AG04450 (cell line): Measurements from ENCODE around the gene CPLANE2. TPM values are rescaled to one million over a fixed set of nuclear protein-coding genes. Genes with fewer than 3 reads are reported as not detected.

Experiments
- CTCF ChIA-PET: fragments of 300-600, 350-600 bp; formaldehyde crosslinking; extraction: SDS; loops from one replicate; lab custom pipeline; 2022; ENCODE audit warnings: antibody characterized with exemption, inconsistent platforms; lab: Charles Lee
- POLR2A ChIA-PET: fragments of 350-600 bp; formaldehyde crosslinking; extraction: SDS; loops from one replicate; lab custom pipeline; 2021; ENCODE audit warnings: antibody characterized with exemption, inconsistent platforms; lab: Yijun Ruan, JAX
- DNase-seq: peaks from one replicate; pipeline ENCODE4 v3.0.0-alpha.2; 2011; ENCODE audit warnings: low read depth, low spot score
- H3K27ac ChIP-seq: one replicate; pipeline ENCODE4 v1.5.1; 2012; ENCODE audit warnings: low read depth, low read length, control low read depth
- H3K27me3 ChIP-seq: one replicate; pipeline ENCODE4 v1.6.0; 2012; ENCODE audit warnings: low read length; ENCODE audit not compliant: control insufficient read depth, insufficient read depth
- H3K4me3 ChIP-seq: 2 replicates; pipeline ENCODE4 v1.5.1; 2011; ENCODE audit warnings: mild to moderate bottlenecking, low read depth, low read length, control low read depth
- H3K9me3 ChIP-seq: 2 replicates; pipeline ENCODE4 v1.5.1; 2012; ENCODE audit warnings: low read length; ENCODE audit not compliant: control insufficient read depth, insufficient read depth
- polyA plus RNA-seq: library from polyadenylated mRNA; depleted of rRNA; stranded (reverse); fragments of >200 nt; gene quantifications from 2 replicates; pipeline ENCODE4 v1.2.3, GENCODE V29; 2011
- TF ChIP-seq, protein P1 (sequence below): IDR thresholded peaks from 2 replicates; pipeline ENCODE4 v1.5.1; 2011; ENCODE audit warnings: low read depth, low read length, control low read depth, inconsistent platforms

The CPLANE2 gene
- polyA plus RNA-seq, 1 experiment, result 3.6 TPM

DNA sequence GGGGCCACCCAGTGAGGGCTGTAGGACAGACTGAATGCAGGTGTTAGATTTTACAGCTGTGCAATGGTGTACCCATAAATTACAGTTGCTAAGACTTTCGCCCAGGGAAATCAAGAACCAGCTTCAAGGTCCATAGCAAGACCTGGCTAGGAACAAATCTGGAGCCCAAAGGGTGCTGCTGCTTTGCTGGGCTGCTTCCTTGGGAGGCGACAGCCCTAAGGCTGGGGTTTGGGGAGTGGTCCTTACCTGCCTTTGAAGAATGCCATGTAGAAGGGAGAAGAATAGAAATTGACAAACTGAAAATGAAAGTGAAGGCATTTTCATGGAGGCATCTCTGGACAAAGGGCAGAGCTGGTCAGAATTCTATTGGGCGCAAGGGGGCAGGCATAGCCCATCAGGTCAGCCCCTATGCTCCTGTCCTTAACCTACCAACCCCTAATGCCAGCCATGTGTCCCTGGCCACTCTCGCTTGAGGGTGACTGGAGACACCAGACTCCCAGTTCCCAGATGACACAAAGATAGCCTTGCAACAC lies 16.9 kb downstream of the CPLANE2 start:
- TF ChIP-seq, protein P1, sequence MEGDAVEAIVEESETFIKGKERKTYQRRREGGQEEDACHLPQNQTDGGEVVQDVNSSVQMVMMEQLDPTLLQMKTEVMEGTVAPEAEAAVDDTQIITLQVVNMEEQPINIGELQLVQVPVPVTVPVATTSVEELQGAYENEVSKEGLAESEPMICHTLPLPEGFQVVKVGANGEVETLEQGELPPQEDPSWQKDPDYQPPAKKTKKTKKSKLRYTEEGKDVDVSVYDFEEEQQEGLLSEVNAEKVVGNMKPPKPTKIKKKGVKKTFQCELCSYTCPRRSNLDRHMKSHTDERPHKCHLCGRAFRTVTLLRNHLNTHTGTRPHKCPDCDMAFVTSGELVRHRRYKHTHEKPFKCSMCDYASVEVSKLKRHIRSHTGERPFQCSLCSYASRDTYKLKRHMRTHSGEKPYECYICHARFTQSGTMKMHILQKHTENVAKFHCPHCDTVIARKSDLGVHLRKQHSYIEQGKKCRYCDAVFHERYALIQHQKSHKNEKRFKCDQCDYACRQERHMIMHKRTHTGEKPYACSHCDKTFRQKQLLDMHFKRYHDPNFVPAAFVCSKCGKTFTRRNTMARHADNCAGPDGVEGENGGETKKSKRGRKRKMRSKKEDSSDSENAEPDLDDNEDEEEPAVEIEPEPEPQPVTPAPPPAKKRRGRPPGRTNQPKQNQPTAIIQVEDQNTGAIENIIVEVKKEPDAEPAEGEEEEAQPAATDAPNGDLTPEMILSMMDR, result no peak
- Histone ChIP-seq H3K9me3 (no peaks in the 10 kb centered on the region; the same call in 1 of the 2 replicates), H3K27ac (no peak overlapping the region), H3K27me3 (peaks cover 8% of the 10 kb centered on the region), H3K4me3 (no peak overlapping the region)
- ChIA-PET POLR2A (interaction anchor here (1.4 kb wide), 1 partner anchor 13 kb away, joined by 4 read pairs; no protein-coding TSS in a partner anchor), CTCF (interaction anchor here (0.7 kb wide), 1 partner anchor 65 kb away, joined by 4 read pairs; no protein-coding TSS in a partner anchor)
- DNase-seq, result no peak

DNA sequence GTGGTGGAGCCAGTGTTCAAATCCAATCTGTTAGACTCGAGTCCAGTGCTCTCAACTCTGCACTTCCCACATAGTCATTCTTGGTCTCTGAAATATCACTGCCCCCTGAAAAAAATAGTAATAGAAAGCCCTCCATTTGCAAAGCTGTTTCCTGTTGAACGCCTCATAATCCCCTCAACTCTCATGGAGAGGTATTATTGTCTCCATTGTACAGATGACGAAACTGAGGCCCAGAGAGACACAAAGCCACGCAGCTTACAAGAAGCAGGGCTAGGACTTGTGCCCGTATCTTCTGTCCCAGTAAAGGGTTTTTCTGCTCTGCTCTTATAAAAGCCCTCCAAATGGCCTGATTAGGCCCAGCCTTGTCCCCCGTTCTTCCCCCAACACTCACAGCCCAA lies 18.3 kb downstream of the CPLANE2 start:
- H3K27me3 ChIP-seq, result peaks cover 5% of the 10 kb centered on the region
- no peak overlapping the region for H3K4me3 ChIP-seq
- POLR2A ChIA-PET, result interaction anchor here (1.4 kb wide), 1 partner anchor 12 kb away, joined by 4 read pairs; no protein-coding TSS in a partner anchor
- TF ChIP-seq, protein P1, result no peak
- no peak for DNase-seq
- no peak overlapping the region for H3K27ac ChIP-seq
- no peaks in the 10 kb centered on the region; the same call in 1 of the 2 replicates for H3K9me3 ChIP-seq
- CTCF ChIA-PET, result no interaction called here

DNA sequence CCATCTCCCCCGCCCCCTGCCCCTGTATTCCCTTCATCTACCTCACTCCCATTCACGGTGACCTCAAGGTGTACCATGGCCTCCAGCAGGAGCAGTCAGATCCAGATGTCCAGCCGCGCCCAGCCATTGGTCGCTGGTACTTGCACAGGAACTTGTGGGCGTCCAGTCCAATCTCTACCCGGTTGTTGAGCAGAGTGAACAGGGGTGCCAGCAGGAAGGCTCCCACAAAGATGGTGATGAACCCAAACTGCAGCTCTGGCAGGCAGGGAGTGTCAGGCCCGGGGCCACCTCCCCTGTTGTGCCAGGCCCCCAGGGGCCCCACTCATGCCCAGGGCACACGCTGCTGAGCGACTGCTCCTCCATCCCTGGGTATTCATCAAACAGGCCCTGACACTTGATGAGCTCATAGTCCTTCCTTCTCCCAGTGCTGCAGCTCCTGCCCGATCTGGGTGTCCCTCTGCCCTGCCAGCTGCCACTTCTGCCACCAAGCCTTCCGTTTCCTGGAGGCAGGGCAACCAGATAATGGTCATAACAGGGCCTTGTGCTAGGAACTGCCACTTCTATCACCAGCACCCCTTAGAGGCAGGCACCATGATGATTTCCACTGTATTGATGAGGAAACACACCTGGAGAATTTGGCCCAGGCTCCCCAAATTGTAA lies 18.8 kb downstream of the CPLANE2 start:
- POLR2A ChIA-PET, result interaction anchor here (1.4 to 2.8 kb wide), 3 partner anchors 11 to 19 kb away, joined by 3 to 27 read pairs (median 4); partner anchors contain the start of gene CPLANE2

DNA sequence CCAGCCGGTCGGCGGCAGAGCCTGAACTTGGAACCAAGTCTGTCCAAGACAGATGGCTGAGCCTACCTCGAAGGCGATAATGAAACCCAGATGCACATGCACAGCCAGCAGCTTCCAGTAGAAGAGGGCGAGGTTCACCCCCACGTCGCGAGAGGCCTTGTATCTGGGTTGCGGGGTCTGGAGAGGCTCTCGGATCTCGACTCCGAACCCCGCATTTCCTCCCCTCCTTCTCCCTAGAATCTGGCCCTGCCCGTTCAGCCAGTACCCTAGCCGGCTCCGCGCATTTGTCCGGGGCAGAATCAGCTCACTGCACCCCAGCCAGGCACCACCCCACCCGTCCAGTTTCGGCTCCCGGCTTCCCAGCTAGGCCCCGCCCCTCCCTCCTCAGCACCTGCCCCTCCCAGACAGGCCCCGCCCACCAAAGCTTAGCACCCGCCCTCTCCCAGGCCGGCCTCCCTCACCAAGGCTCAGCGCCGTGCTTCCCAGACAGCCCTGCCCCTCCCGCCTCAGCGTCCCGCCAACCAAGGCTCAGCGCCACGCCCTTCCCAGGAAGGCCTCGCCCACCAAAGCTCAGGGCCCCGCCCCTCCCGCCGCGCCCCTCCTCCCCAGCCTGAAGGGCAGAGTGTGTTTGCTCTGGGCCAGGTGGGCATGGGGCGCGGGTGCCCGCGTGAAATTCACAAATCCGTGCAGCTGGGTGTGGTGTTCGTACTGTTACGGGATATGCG lies 19.8 kb downstream of the CPLANE2 start:
- Histone ChIP-seq H3K9me3 (no peaks in the 10 kb centered on the region; the same call in 1 of the 2 replicates), H3K4me3 (peak overlapping the region; percentile 63), H3K27me3 (peaks cover 10% of the 10 kb centered on the region), H3K27ac (no peak overlapping the region)
- ChIA-PET POLR2A (interaction anchor here (0.5 to 2.8 kb wide), 6 partner anchors 9 to 71 kb away, joined by 3 to 27 read pairs (median 3); partner anchors contain the start of gene CPLANE2), CTCF (interaction anchor here (0.9 to 2.5 kb wide), 3 partner anchors 135 to 143 kb away, joined by 3 to 16 read pairs (median 6); no protein-coding TSS in a partner anchor)
- TF ChIP-seq, protein P1, result no peak
- peak; percentile 85 for DNase-seq

More for the DNA sequence above, 18.8 kb downstream of the CPLANE2 start:
- Histone ChIP-seq H3K27me3 (peaks cover 6% of the 10 kb centered on the region), H3K27ac (no peak overlapping the region), H3K9me3 (no peaks in the 10 kb centered on the region; the same call in 1 of the 2 replicates), H3K4me3 (no peak overlapping the region)
- DNase-seq, result no peak
- TF ChIP-seq, protein P1, result no peak
- CTCF ChIA-PET, result interaction anchor here (0.9 to 2.5 kb wide), 3 partner anchors 136 to 144 kb away, joined by 3 to 16 read pairs (median 6); no protein-coding TSS in a partner anchor
